ENCODE measurements around the gene CASP14.
"Not testable (repeated sequence)": the region's sequence is repeated elsewhere in the genome, so short reads cannot be mapped to it uniquely, and the experiment has no call there.

Gene CASP14

GRCh38 chr19:15096223-15096622 lies 46.9 kb downstream of the CASP14 start:
- 0 out of 2 replicates have a peak, but pooled peaks cover 9% of the 10 kb centered on the region for H3K27me3 ChIP-seq (ENCODE audit: insufficient read depth, low read length)

DNA sequence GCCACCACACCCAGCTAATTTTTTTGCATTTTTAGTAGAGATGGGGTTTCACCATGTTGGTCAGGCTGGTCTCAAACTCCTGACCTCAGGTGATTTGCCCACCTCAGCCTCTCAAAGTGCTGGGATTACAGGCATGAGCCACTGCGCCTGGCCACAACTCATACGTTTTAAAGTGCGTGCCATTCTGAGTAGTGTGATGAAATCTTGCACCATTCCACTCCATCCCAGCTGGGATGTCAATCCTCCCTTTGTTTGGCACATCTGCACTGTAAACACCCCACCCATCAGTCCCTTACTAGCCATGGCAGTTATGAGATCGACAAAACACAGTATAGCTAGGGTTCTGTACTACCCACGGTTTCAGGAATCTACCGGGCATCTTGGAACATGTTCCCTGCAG lies 48.7 kb downstream of the CASP14 start:
- H3K9me3 ChIP-seq (ENCODE audit: low read length); H3K27me3 ChIP-seq (ENCODE audit: insufficient read depth, low read length); H3K4me3 ChIP-seq (ENCODE audit: low read depth, low read length, poor library complexity, severe bottlenecking); H3K9ac ChIP-seq (ENCODE audit: low read length); H3K27ac ChIP-seq (ENCODE audit: low read depth, low read length, poor library complexity, severe bottlenecking); H3K36me3 ChIP-seq (ENCODE audit: insufficient read depth, low read length); H3K79me2 ChIP-seq (ENCODE audit: insufficient read depth, low read length); H3K9me2 ChIP-seq (ENCODE audit: low read depth, low read length); H3F3A ChIP-seq (ENCODE audit: insufficient read depth, low read length); H3K4me1 ChIP-seq (ENCODE audit: insufficient read depth, low read length, severe bottlenecking); H4K20me1 ChIP-seq (ENCODE audit: insufficient read depth, low read length); H2AFZ ChIP-seq (ENCODE audit: low read length); H3K4me2 ChIP-seq (ENCODE audit: low read length): not testable (repeated sequence)

More at GRCh38 chr19:15096223-15096622, 46.9 kb downstream of the CASP14 start:
- no peak overlapping the region for H3K4me2 ChIP-seq (ENCODE audit: low read length)
- no peaks in the 10 kb centered on the region for H3F3A ChIP-seq (ENCODE audit: insufficient read depth, low read length)
- H3K4me1 ChIP-seq (ENCODE audit: insufficient read depth, low read length, severe bottlenecking): peaks cover 5% of the 10 kb centered on the region
- H2AFZ ChIP-seq (ENCODE audit: low read length): no peak overlapping the region
- no peaks in the 10 kb centered on the region for H3K36me3 ChIP-seq (ENCODE audit: insufficient read depth, low read length)
- no peak overlapping the region for H3K4me3 ChIP-seq (ENCODE audit: low read depth, low read length, poor library complexity, severe bottlenecking)
- no peaks in the 10 kb centered on the region for H3K9me2 ChIP-seq (ENCODE audit: low read depth, low read length)
- H3K9me3 ChIP-seq (ENCODE audit: low read length): no peaks in the 10 kb centered on the region
- H3K27ac ChIP-seq (ENCODE audit: low read depth, low read length, poor library complexity, severe bottlenecking): no peak overlapping the region
- no peak overlapping the region for H3K9ac ChIP-seq (ENCODE audit: low read length)
- H3K79me2 ChIP-seq (ENCODE audit: insufficient read depth, low read length): no peaks in the 10 kb centered on the region
- no peaks in the 10 kb centered on the region for H4K20me1 ChIP-seq (ENCODE audit: insufficient read depth, low read length)
- no peak for TF ChIP-seq EZH2 (IDR thresholded peaks at IDR 0.05; ENCODE audit: borderline replicate concordance, low read length)
- TF ChIP-seq, protein P1, sequence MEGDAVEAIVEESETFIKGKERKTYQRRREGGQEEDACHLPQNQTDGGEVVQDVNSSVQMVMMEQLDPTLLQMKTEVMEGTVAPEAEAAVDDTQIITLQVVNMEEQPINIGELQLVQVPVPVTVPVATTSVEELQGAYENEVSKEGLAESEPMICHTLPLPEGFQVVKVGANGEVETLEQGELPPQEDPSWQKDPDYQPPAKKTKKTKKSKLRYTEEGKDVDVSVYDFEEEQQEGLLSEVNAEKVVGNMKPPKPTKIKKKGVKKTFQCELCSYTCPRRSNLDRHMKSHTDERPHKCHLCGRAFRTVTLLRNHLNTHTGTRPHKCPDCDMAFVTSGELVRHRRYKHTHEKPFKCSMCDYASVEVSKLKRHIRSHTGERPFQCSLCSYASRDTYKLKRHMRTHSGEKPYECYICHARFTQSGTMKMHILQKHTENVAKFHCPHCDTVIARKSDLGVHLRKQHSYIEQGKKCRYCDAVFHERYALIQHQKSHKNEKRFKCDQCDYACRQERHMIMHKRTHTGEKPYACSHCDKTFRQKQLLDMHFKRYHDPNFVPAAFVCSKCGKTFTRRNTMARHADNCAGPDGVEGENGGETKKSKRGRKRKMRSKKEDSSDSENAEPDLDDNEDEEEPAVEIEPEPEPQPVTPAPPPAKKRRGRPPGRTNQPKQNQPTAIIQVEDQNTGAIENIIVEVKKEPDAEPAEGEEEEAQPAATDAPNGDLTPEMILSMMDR (IDR thresholded peaks at IDR 0.05; ENCODE audit: low read length): no peak

- Histone ChIP-seq H3K4me2 (ENCODE audit: low read length) (no peak overlapping the region), H3K9me2 (ENCODE audit: low read depth, low read length) (no peaks in the 10 kb centered on the region), H3K4me1 (ENCODE audit: insufficient read depth, low read length, severe bottlenecking) (no peaks in the 10 kb centered on the region), H3K79me2 (ENCODE audit: insufficient read depth, low read length) (no peaks in the 10 kb centered on the region), H3K27me3 (ENCODE audit: insufficient read depth, low read length) (0 out of 2 replicates have a peak, but pooled peaks cover 9% of the 10 kb centered on the region), H3K4me3 (ENCODE audit: low read depth, low read length, poor library complexity, severe bottlenecking) (no peak overlapping the region), H3K9ac (ENCODE audit: low read length) (no peak overlapping the region), H3F3A (ENCODE audit: insufficient read depth, low read length) (no peaks in the 10 kb centered on the region), H3K27ac (ENCODE audit: low read depth, low read length, poor library complexity, severe bottlenecking) (no peak overlapping the region), H3K9me3 (ENCODE audit: low read length) (no peaks in the 10 kb centered on the region), H3K36me3 (ENCODE audit: insufficient read depth, low read length) (no peaks in the 10 kb centered on the region), H4K20me1 (ENCODE audit: insufficient read depth, low read length) (no peaks in the 10 kb centered on the region), H2AFZ (ENCODE audit: low read length) (no peak overlapping the region)
- TF ChIP-seq EZH2 (IDR thresholded peaks at IDR 0.05; ENCODE audit: borderline replicate concordance, low read length): no peak
- TF ChIP-seq, protein P1 (IDR thresholded peaks at IDR 0.05; ENCODE audit: low read length): no peak
These were observed 49.2 kb downstream of the CASP14 start for GRCh38 chr19:15098460-15098859.

GRCh38 chr19:15099017-15099582 lies 49.8 kb downstream of the CASP14 start:
- H3K9me2 ChIP-seq (ENCODE audit: low read depth, low read length): no peaks in the 10 kb centered on the region

More at GRCh38 chr19:15099017-15099582, 49.8 kb downstream of the CASP14 start:
- TF ChIP-seq, protein P1 (IDR thresholded peaks at IDR 0.05; ENCODE audit: low read length): no peak
- no peak for TF ChIP-seq EZH2 (IDR thresholded peaks at IDR 0.05; ENCODE audit: borderline replicate concordance, low read length)
- no peak overlapping the region for H3K4me3 ChIP-seq (ENCODE audit: low read depth, low read length, poor library complexity, severe bottlenecking)
- no peaks in the 10 kb centered on the region for H3F3A ChIP-seq (ENCODE audit: insufficient read depth, low read length)
- no peaks in the 10 kb centered on the region for H3K4me1 ChIP-seq (ENCODE audit: insufficient read depth, low read length, severe bottlenecking)
- no peaks in the 10 kb centered on the region for H4K20me1 ChIP-seq (ENCODE audit: insufficient read depth, low read length)
- 0 out of 2 replicates have a peak, but pooled peaks cover 9% of the 10 kb centered on the region for H3K27me3 ChIP-seq (ENCODE audit: insufficient read depth, low read length)
- no peaks in the 10 kb centered on the region for H3K9me3 ChIP-seq (ENCODE audit: low read length)
- H3K36me3 ChIP-seq (ENCODE audit: insufficient read depth, low read length): no peaks in the 10 kb centered on the region
- no peak overlapping the region for H3K4me2 ChIP-seq (ENCODE audit: low read length)
- H3K79me2 ChIP-seq (ENCODE audit: insufficient read depth, low read length): no peaks in the 10 kb centered on the region
- no peak overlapping the region for H3K9ac ChIP-seq (ENCODE audit: low read length)
- H2AFZ ChIP-seq (ENCODE audit: low read length): no peak overlapping the region
- H3K27ac ChIP-seq (ENCODE audit: low read depth, low read length, poor library complexity, severe bottlenecking): no peak overlapping the region
